Measurements from ENCODE around the gene LRRC75A.

DNA sequence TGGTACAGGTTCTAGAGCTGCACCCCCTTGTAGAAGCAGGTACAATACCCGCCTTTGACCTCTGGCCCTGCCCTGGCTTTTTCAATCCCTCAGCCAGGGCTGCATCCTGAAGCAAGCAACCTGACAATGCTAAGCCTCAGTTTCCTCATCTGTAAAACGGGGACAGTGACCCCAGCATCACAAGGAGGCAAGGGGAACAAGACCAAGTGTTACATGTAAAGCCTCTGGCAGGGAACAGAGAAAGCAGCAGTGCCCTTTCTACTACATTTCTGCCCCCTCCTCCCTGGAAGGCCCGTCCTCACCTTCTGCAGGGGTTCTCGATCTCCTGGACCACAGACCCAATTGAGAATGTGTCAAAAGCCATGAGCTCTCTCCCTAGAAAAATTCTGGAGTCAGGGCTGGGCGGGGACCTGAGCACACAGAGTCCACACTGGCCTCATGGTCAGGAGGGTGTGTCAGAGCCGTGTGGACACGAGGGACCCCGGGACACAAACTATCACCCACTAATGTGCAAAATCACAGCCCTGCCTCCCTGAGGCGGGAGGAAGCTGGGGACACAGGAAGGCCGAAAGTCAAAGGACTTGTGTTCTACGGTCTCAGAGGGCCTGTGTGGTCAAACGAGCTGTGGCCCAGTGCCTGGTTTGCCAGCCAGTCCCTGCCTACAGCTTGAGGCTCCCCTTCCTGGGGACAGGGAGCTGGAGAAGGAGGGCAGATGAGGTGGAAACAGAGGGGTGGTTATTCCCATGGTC, 27.5 kb downstream of the LRRC75A start:
- TF ChIP-seq CTCF (IDR thresholded peaks at IDR 0.05) = no peak
- TF ChIP-seq POLR2A (IDR thresholded peaks at IDR 0.05) = no peak

Measured in thyroid gland (tissue), 4 donors.